GM12891 (cell line): Measurements from ENCODE around the gene SEMA4D.
A peak's percentile ranks its signal among the peaks of the same experiment; 100 is the strongest.

Source experiments
- DNase-seq: peaks from one replicate; pipeline ENCODE4 v3.0.0; 2011; ENCODE audit warnings: low spot score; ENCODE audit not compliant: insufficient read length
- FAIRE-seq: peaks from 2 replicates; lab custom pipeline; 2011; peaks lifted over from hg19 to GRCh38; lab: Jason Lieb, UNC
- PAX5 ChIP-seq: IDR thresholded peaks from 2 replicates; pipeline ENCODE4 v1.6.1; 2011; ENCODE audit warnings: low read length, moderate library complexity, mild to moderate bottlenecking; ENCODE audit not compliant: insufficient read depth, severe bottlenecking
- POLR2A ChIP-seq: IDR thresholded peaks from 2 replicates; pipeline ENCODE4 v1.6.1; 2011; ENCODE audit warnings: low read depth, low read length, control low read depth
- POLR2AphosphoS5 ChIP-seq: IDR thresholded peaks from 2 replicates; pipeline ENCODE4 v1.6.1; 2011; ENCODE audit warnings: low read depth, low read length, control low read depth
- POU2F2 ChIP-seq: IDR thresholded peaks from 2 replicates; pipeline ENCODE4 v1.6.1; 2011; ENCODE audit warnings: low read depth, mild to moderate bottlenecking, control low read depth, low read length, moderate library complexity
- SPI1 ChIP-seq: IDR thresholded peaks from 2 replicates; pipeline ENCODE4 v1.6.1; 2011; ENCODE audit warnings: low read depth, low read length, control low read depth
- TAF1 ChIP-seq: IDR thresholded peaks from 2 replicates; pipeline ENCODE4 v1.6.1; 2011; ENCODE audit warnings: low read depth, low read length, control low read depth

SEMA4D gene

GRCh38 chr9:89505048-89505447 lies 7.1 kb upstream of the SEMA4D start:
- no peak for TF ChIP-seq POLR2A
- TF ChIP-seq SPI1: no peak
- TF ChIP-seq TAF1: no peak
- TF ChIP-seq PAX5: no peak
- TF ChIP-seq POU2F2: no peak
- TF ChIP-seq POLR2AphosphoS5: no peak
- no peak for DNase-seq
- no peak for FAIRE-seq

- TF ChIP-seq POU2F2: no peak
- no peak for TF ChIP-seq POLR2A
- no peak for TF ChIP-seq POLR2AphosphoS5
- no peak for TF ChIP-seq PAX5
- TF ChIP-seq SPI1: no peak
- no peak for TF ChIP-seq TAF1
- DNase-seq (no peak), FAIRE-seq (no peak)
Observed at GRCh38 chr9:89502671-89503070, 4.8 kb upstream of the SEMA4D start.

GRCh38 chr9:89502038-89502601 lies 4.2 kb upstream of the SEMA4D start:
- DNase-seq (no peak), FAIRE-seq (peak; percentile 61)

GRCh38 chr9:89501311-89501898 lies 3.5 kb upstream of the SEMA4D start:
- TF ChIP-seq SPI1 (no peak), PAX5 (no peak), POLR2A (no peak), TAF1 (no peak), POU2F2 (no peak), POLR2AphosphoS5 (no peak)
- DNase-seq (no peak), FAIRE-seq (no peak)

More at GRCh38 chr9:89502038-89502601, 4.2 kb upstream of the SEMA4D start:
- TF ChIP-seq POU2F2 (no peak), POLR2AphosphoS5 (no peak), SPI1 (no peak), PAX5 (no peak), POLR2A (no peak), TAF1 (no peak)

GRCh38 chr9:89500008-89500407 lies 2.1 kb upstream of the SEMA4D start:
- no peak for DNase-seq
- no peak for TF ChIP-seq POLR2AphosphoS5
- TF ChIP-seq POU2F2: no peak
- TF ChIP-seq POLR2A: no peak
- no peak for TF ChIP-seq TAF1
- no peak for TF ChIP-seq PAX5
- no peak for TF ChIP-seq SPI1
- no peak for FAIRE-seq

- DNase-seq: peak; percentile 50
- FAIRE-seq: peak; percentile 94
- TF ChIP-seq POLR2AphosphoS5 (no peak), PAX5 (no peak), SPI1 (no peak), TAF1 (no peak), POU2F2 (0 out of 2 replicates have a peak, but pooled peaks have one; percentile 12), POLR2A (no peak)
Observed at GRCh38 chr9:89498852-89499480, 1.1 kb upstream of the SEMA4D start.

GRCh38 chr9:89497257-89497963 lies 503 bp downstream of the SEMA4D start:
- peak; percentile 70 for FAIRE-seq
- DNase-seq: peak; percentile 44
- no peak for TF ChIP-seq SPI1
- no peak for TF ChIP-seq POLR2A
- no peak for TF ChIP-seq TAF1
- TF ChIP-seq PAX5: no peak
- TF ChIP-seq POU2F2: no peak
- TF ChIP-seq POLR2AphosphoS5: no peak

- DNase-seq (no peak), FAIRE-seq (no peak)
- TF ChIP-seq PAX5: no peak
- no peak for TF ChIP-seq POU2F2
- TF ChIP-seq SPI1: no peak
- no peak for TF ChIP-seq POLR2A
- no peak for TF ChIP-seq POLR2AphosphoS5
- no peak for TF ChIP-seq TAF1
Observed at GRCh38 chr9:89496645-89497256, 1.2 kb downstream of the SEMA4D start.
